Transverse colon (tissue), 4 donors: Measurements from ENCODE around the gene ADAMTS19. TPM values are rescaled to one million over a fixed set of nuclear protein-coding genes. Genes with fewer than 3 reads are reported as not detected.

Experiments
- DNase-seq: peaks from one replicate; pipeline ENCODE4 v3.0.0-alpha.2; 2019
- H3K27ac ChIP-seq, 4 donors: fragments of 200-600 bp; sonication (generic); 2 replicates each; pipeline ENCODE4 v1.5.1; 2016 to 2018; ENCODE audit warnings: inconsistent platforms in 4 of 4
- H3K27me3 ChIP-seq: fragments of 200-600 bp; sonication (generic); 2 replicates; pipeline ENCODE4 v1.5.1; 2017; ENCODE audit warnings: inconsistent platforms
- H3K36me3 ChIP-seq, 4 donors: fragments of 200-600 bp; sonication (generic); 2 replicates each; pipeline ENCODE4 v1.5.1; 2017 to 2019; ENCODE audit warnings: inconsistent platforms in 4 of 4
- H3K4me1 ChIP-seq, 4 donors: fragments of 200-600 bp; sonication (generic); 2 replicates each; pipeline ENCODE4 v1.5.1; 2017 to 2020; ENCODE audit warnings: inconsistent platforms in 4 of 4
- H3K4me3 ChIP-seq, 4 donors: fragments of 200-600 bp; sonication (generic); 1 replicate in 1 of 4; 2 replicates in 3 of 4; pipeline versions ENCODE4 v1.5.1 to v1.6.1; 2017 to 2019; ENCODE audit warnings: inconsistent platforms in 4 of 4
- H3K9me3 ChIP-seq, 2 donors: fragments of 200-600 bp; sonication (generic); 2 replicates each; pipeline ENCODE4 v1.5.1; 2017 to 2019; ENCODE audit warnings: inconsistent platforms in 2 of 2
- EP300 ChIP-seq: sonication (generic); formaldehyde crosslinking; IDR thresholded peaks from one replicate; pipeline ENCODE4 v1.6.1; 2017; ENCODE audit warnings: antibody characterized with exemption, low read depth
- POLR2A ChIP-seq: fragments of 450-650 bp; IDR thresholded peaks from one replicate; pipeline ENCODE4 v1.6.1; 2016; ENCODE audit warnings: antibody characterized with exemption, mild to moderate bottlenecking, moderate library complexity
- POLR2AphosphoS5 ChIP-seq, 3 donors: sonication (generic); formaldehyde crosslinking; IDR thresholded peaks; one replicate each; pipeline ENCODE4 v1.6.1; 2016; ENCODE audit warnings: antibody characterized with exemption in 3 of 3
- WGBS, 2 donors: methylation state at CpG; one replicate each; pipeline ENCODE4 v1.1.5; 2018; ENCODE audit warnings: low coverage in 1 of 2; 5-methylcytosine and 5-hydroxymethylcytosine counted together
- in situ Hi-C, 4 donors: fragments of 200-750 bp; cut with MboI; loops; one replicate each; pipeline versions ENCODE4 v1.15.0 to v1.15.1; 2017; ENCODE audit warnings: low sequenced_read_pairs in 3 of 4, low pct_ligation_motif_present in 1 of 4, low pct_unique_long_range_greater_than_20kb in 1 of 4
- intact Hi-C: fragments of 100-400 bp; cut with DNase I; formaldehyde crosslinking; loops from one replicate; pipeline ENCODE4 v1.15.1; 2023; ENCODE audit warnings: low total_unique reads
- total RNA-seq, 4 donors: library from RNA; depleted of rRNA; stranded (reverse); fragments of >200 nt; gene quantifications; one replicate each; pipeline ENCODE4 v1.1.0, GENCODE V29; 2016
- TF ChIP-seq, protein P1 (sequence below), 5 experiments: fragments of 200-600 bp in 3 of 5; fragments of 450-650 bp in 2 of 5; sonication (generic) in 3 of 5; IDR thresholded peaks; 1 replicate in 2 of 5; 2 replicates in 3 of 5; pipeline ENCODE4 v1.5.1; 2016 to 2017; ENCODE audit warnings: antibody characterized with exemption in 5 of 5, inconsistent platforms in 3 of 5, mild to moderate bottlenecking in 2 of 5, moderate library complexity in 1 of 5

Gene ADAMTS19
- total RNA-seq, 4 donors from 2014 or later = 0.16 to 0.96 TPM; not detected in 2

DNA sequence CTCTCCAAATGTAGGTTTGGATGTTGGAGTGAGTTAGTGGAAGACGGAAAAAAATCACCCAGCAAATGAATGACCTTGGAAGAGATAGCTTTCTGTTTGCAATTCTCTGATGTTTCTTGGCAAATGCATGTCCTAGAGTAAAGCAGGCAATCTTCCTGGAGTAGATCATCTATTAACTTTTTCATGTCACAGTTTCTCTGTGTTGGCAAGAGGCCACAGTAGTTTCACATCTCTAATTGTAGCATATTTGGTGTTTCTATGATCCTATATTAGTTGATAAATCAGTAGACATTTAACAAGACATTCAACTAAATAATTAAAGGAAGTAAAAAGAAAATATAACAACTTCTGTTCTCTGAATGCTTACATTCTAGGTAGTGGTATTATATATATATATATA, 149.6 kb downstream of the ADAMTS19 start:
- Histone ChIP-seq H3K27ac (no peak overlapping the region), H3K27me3 (no peaks in the 10 kb centered on the region), H3K4me3 (no peak overlapping the region), H3K9me3 (no peaks in the 10 kb centered on the region), H3K4me1 (no peaks in the 10 kb centered on the region), H3K36me3 (no peaks in the 10 kb centered on the region)
- intact Hi-C loops (no loop called here), in situ Hi-C loops (no loop called here)
- 76 to 86% methylated on average over 1 of the region's 1 CpG for WGBS, 2 donors
- DNase-seq = no peak
- TF ChIP-seq POLR2AphosphoS5 (IDR thresholded peaks at IDR 0.05) = no peak
- TF ChIP-seq, protein P1, sequence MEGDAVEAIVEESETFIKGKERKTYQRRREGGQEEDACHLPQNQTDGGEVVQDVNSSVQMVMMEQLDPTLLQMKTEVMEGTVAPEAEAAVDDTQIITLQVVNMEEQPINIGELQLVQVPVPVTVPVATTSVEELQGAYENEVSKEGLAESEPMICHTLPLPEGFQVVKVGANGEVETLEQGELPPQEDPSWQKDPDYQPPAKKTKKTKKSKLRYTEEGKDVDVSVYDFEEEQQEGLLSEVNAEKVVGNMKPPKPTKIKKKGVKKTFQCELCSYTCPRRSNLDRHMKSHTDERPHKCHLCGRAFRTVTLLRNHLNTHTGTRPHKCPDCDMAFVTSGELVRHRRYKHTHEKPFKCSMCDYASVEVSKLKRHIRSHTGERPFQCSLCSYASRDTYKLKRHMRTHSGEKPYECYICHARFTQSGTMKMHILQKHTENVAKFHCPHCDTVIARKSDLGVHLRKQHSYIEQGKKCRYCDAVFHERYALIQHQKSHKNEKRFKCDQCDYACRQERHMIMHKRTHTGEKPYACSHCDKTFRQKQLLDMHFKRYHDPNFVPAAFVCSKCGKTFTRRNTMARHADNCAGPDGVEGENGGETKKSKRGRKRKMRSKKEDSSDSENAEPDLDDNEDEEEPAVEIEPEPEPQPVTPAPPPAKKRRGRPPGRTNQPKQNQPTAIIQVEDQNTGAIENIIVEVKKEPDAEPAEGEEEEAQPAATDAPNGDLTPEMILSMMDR (IDR thresholded peaks at IDR 0.05) = no peak
- TF ChIP-seq EP300 = no peak

GRCh38 chr5:129616517-129616916, 156.4 kb downstream of the ADAMTS19 start:
- WGBS, 2 donors = 70 to 75% methylated on average over 1 of the region's 1 CpG
- intact Hi-C loops (no loop called here), in situ Hi-C loops (no loop called here)
- Histone ChIP-seq H3K9me3 (peaks cover 0 to 2% of the 10 kb centered on the region in 2 donors), H3K27me3 (no peaks in the 10 kb centered on the region), H3K4me1 (no peaks in the 10 kb centered on the region), H3K4me3 (no peak overlapping the region), H3K27ac (no peak overlapping the region), H3K36me3 (no peaks in the 10 kb centered on the region)
- TF ChIP-seq POLR2A = no peak
- TF ChIP-seq POLR2AphosphoS5 (IDR thresholded peaks at IDR 0.05) = no peak
- no peak for TF ChIP-seq EP300
- TF ChIP-seq, protein P1 (IDR thresholded peaks at IDR 0.05) = no peak
- DNase-seq = no peak

DNA sequence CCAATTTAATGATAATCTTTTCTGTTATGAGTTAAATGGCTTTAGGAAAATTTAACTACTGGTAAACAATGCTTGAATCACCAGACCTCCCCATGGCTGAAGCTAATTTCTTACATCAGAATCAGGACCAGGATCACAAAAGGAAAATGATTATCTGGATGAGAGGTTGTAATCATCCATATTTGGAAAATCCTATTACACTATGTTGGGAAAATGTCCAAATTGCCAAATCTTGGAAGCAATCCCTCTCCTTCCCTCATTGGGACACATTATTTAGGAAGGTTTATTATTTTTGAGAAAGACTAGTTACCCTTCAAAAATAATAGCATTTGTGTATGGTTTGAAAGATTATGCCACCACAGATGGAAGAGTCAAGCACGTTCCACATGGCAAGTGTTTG, 157.1 kb downstream of the ADAMTS19 start:
- in situ Hi-C loops (no loop called here), intact Hi-C loops (no loop called here)
- no peaks in the 10 kb centered on the region for H3K4me1 ChIP-seq
- H3K27me3 ChIP-seq = no peaks in the 10 kb centered on the region
- TF ChIP-seq, protein P1 (IDR thresholded peaks at IDR 0.05) = no peak
- H3K9me3 ChIP-seq = peaks cover 0 to 2% of the 10 kb centered on the region in 2 donors
- no peaks in the 10 kb centered on the region for H3K36me3 ChIP-seq
- no peak overlapping the region for H3K27ac ChIP-seq
- DNase-seq = no peak
- H3K4me3 ChIP-seq = no peak overlapping the region
- 58% methylated on average over 1 of the region's 1 CpG; no CpG with 5 or more reads in 1 of the 2 donors for WGBS, 2 donors

- in situ Hi-C loops = no loop called here
- DNase-seq = no peak
- no peaks in the 10 kb centered on the region for H3K36me3 ChIP-seq
- TF ChIP-seq EP300 = no peak
- TF ChIP-seq, protein P1 (IDR thresholded peaks at IDR 0.05) = no peak
- no peak for TF ChIP-seq POLR2AphosphoS5 (IDR thresholded peaks at IDR 0.05)
- no peak for TF ChIP-seq POLR2A
- H3K4me3 ChIP-seq = no peak overlapping the region
- H3K4me1 ChIP-seq = no peaks in the 10 kb centered on the region
- peaks cover 0 to 2% of the 10 kb centered on the region in 2 donors for H3K9me3 ChIP-seq
- H3K27ac ChIP-seq = no peak overlapping the region
- H3K27me3 ChIP-seq = no peaks in the 10 kb centered on the region
- intact Hi-C loops = no loop called here
- 56 to 70% methylated on average over 2 of the region's 2 CpGs for WGBS, 2 donors
Measured at GRCh38 chr5:129619782-129620181, 159.7 kb downstream of the ADAMTS19 start.
